Upper lobe of left lung (tissue), 6 donors: Measurements from ENCODE around the gene PHETA1. TPM values are rescaled to one million over a fixed set of nuclear protein-coding genes. Genes with fewer than 3 reads are reported as not detected.

ENCODE experiments used
- ATAC-seq, 2 donors: fragments of 200-7000 bp; cut with Tn5 transposase; one replicate each; pipeline ENCODE4 v1.9.1; 2022; ENCODE audit warnings: mild to moderate bottlenecking in 2 of 2, moderate library complexity in 2 of 2; ENCODE audit not compliant: low FRiP score in 2 of 2
- DNase-seq, 2 donors: peaks; one replicate each; pipeline ENCODE4 v3.0.0-alpha.2; 2019 to 2020
- H3K27ac ChIP-seq, 4 donors: fragments of 200-600 bp; sonication (generic); one replicate each; pipeline ENCODE4 v1.5.1; 2016 to 2019
- H3K27me3 ChIP-seq, 4 donors: fragments of 200-600 bp; sonication (generic); one replicate each; pipeline ENCODE4 v1.5.1; 2017 to 2019
- H3K36me3 ChIP-seq, 4 donors: fragments of 200-600 bp; sonication (generic); one replicate each; pipeline ENCODE4 v1.5.1; 2016 to 2019
- H3K4me1 ChIP-seq, 4 donors: fragments of 200-600 bp; sonication (generic); one replicate each; pipeline ENCODE4 v1.5.1; 2018 to 2019
- H3K4me3 ChIP-seq, 4 donors: fragments of 200-600 bp; sonication (generic); one replicate each; pipeline ENCODE4 v1.5.1; 2017 to 2019; ENCODE audit warnings: mild to moderate bottlenecking in 2 of 4, moderate library complexity in 1 of 4
- H3K9me3 ChIP-seq, 4 donors: fragments of 200-600 bp; sonication (generic); one replicate each; pipeline ENCODE4 v1.5.1; 2018 to 2019
- EP300 ChIP-seq, 4 donors: sonication (generic); formaldehyde crosslinking; IDR thresholded peaks; one replicate each; pipeline ENCODE4 v1.5.1; 2017; ENCODE audit warnings: antibody characterized with exemption in 4 of 4, control low read depth in 2 of 4
- POLR2A ChIP-seq, 4 donors: fragments of 450-650 bp; IDR thresholded peaks; one replicate each; pipeline ENCODE4 v1.5.1; 2016 to 2017; ENCODE audit warnings: antibody characterized with exemption in 4 of 4, mild to moderate bottlenecking in 2 of 4
- POLR2AphosphoS5 ChIP-seq, 2 donors: sonication (generic); formaldehyde crosslinking; IDR thresholded peaks; one replicate each; pipeline ENCODE4 v1.5.1; 2017; ENCODE audit warnings: antibody characterized with exemption in 2 of 2
- WGBS, 2 donors: methylation state at CpG; one replicate each; pipeline ENCODE4 v1.1.5; 2017 to 2018; 5-methylcytosine and 5-hydroxymethylcytosine counted together
- total RNA-seq, 6 donors: library from RNA; depleted of rRNA in 4 of 6; stranded (reverse); fragments of >200 nt in 4 of 6; gene quantifications; one replicate each; pipeline versions ENCODE4 v1.1.0 to v1.2.1, GENCODE V29; 2016 to 2021
- TF ChIP-seq, protein P1 (sequence below), 6 experiments: fragments of 450-650 bp in 4 of 6; fragments of 200-600 bp in 2 of 6; sonication (generic) in 2 of 6; IDR thresholded peaks; one replicate each; pipeline ENCODE4 v1.5.1; 2016 to 2019; ENCODE audit warnings: antibody characterized with exemption in 6 of 6
- donor health status: DM: no; HTN: no; CAD: no; lungs with moderate emphysema.
- donor health status: DM: no; HTN: yes; CAD: no; lungs with severe emphysema.

The PHETA1 gene
- total RNA-seq, 6 donors from 2014 or later, result 9.1 to 24.6 (median 21.2) TPM

DNA sequence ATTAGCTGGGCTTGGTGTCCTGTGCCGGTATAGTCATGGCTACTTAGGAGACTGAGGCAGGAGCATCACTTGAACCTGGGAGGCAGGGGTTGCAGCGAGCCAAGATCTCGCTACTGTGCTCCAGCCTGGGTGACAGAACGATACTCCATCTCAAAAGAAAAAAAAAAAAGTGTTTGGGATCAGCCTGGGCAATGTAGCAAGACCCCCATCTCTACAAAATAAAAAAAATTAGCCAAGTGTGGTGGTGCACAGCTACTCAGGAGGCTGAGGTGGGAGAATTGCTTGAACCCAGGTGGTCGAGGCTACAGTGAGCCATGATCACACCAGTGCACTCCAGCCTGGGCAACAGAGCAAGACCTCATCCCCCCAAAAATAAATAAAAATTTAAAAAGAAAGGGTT, 47.6 kb downstream of the PHETA1 start:
- Histone ChIP-seq H3K4me1 (no peaks in the 10 kb centered on the region), H3K27ac (no peak overlapping the region), H3K4me3 (no peak overlapping the region), H3K9me3 (no peaks in the 10 kb centered on the region), H3K36me3 (no peaks in the 10 kb centered on the region), H3K27me3 (no peaks in the 10 kb centered on the region)
- TF ChIP-seq POLR2A (IDR thresholded peaks at IDR 0.05) (no peak), POLR2AphosphoS5 (IDR thresholded peaks at IDR 0.05) (no peak), EP300 (IDR thresholded peaks at IDR 0.05) (no peak)
- TF ChIP-seq, protein P1, sequence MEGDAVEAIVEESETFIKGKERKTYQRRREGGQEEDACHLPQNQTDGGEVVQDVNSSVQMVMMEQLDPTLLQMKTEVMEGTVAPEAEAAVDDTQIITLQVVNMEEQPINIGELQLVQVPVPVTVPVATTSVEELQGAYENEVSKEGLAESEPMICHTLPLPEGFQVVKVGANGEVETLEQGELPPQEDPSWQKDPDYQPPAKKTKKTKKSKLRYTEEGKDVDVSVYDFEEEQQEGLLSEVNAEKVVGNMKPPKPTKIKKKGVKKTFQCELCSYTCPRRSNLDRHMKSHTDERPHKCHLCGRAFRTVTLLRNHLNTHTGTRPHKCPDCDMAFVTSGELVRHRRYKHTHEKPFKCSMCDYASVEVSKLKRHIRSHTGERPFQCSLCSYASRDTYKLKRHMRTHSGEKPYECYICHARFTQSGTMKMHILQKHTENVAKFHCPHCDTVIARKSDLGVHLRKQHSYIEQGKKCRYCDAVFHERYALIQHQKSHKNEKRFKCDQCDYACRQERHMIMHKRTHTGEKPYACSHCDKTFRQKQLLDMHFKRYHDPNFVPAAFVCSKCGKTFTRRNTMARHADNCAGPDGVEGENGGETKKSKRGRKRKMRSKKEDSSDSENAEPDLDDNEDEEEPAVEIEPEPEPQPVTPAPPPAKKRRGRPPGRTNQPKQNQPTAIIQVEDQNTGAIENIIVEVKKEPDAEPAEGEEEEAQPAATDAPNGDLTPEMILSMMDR (IDR thresholded peaks at IDR 0.05), result no peak
- ATAC-seq (no peak), DNase-seq (no peak)
- 81 to 85% methylated on average over 5 of the region's 5 CpGs for WGBS, 2 donors

DNA sequence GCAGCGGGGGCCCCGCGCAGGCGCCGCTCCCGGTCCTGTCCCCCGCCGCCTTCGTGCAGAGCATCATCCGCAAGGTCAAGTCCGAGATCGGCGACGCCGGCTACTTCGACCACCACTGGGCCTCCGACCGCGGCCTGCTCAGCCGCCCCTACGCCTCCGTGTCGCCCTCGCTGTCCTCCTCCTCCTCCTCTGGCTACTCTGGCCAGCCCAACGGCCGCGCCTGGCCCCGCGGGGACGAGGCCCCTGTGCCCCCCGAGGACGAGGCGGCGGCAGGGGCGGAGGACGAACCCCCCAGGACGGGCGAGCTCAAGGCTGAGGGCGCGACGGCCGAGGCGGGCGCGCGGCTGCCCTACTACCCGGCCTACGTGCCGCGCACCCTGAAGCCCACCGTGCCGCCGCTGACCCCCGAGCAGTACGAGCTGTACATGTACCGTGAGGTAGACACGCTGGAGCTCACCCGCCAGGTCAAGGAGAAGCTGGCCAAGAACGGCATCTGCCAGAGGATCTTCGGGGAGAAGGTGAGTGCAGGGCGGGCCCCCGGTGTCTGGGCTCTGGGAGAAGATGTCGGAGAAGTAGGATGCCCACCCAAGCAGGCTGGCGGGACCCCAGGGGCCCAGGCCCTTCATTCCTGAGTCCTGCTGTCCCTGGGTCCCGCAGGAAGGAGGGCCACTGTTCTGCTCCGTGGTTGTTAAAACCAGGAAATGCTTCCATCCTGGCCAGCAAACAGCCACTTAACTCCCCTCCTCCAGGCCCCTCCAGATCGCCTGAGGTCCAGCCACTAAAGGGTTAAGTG, 48.4 kb downstream of the PHETA1 start:
- Histone ChIP-seq H3K27me3 (no peaks in the 10 kb centered on the region), H3K27ac (no peak overlapping the region), H3K36me3 (no peaks in the 10 kb centered on the region), H3K9me3 (no peaks in the 10 kb centered on the region), H3K4me1 (no peaks in the 10 kb centered on the region), H3K4me3 (no peak overlapping the region)
- WGBS, 2 donors, result 89 to 94% methylated on average over 42 to 56 of the region's 67 CpGs
- DNase-seq (peak in 1 of 2 donors; percentile 77), ATAC-seq (no peak)
- TF ChIP-seq POLR2AphosphoS5 (IDR thresholded peaks at IDR 0.05) (no peak), POLR2A (IDR thresholded peaks at IDR 0.05) (no peak), EP300 (IDR thresholded peaks at IDR 0.05) (no peak)
- TF ChIP-seq, protein P1 (IDR thresholded peaks at IDR 0.05), result no peak

DNA sequence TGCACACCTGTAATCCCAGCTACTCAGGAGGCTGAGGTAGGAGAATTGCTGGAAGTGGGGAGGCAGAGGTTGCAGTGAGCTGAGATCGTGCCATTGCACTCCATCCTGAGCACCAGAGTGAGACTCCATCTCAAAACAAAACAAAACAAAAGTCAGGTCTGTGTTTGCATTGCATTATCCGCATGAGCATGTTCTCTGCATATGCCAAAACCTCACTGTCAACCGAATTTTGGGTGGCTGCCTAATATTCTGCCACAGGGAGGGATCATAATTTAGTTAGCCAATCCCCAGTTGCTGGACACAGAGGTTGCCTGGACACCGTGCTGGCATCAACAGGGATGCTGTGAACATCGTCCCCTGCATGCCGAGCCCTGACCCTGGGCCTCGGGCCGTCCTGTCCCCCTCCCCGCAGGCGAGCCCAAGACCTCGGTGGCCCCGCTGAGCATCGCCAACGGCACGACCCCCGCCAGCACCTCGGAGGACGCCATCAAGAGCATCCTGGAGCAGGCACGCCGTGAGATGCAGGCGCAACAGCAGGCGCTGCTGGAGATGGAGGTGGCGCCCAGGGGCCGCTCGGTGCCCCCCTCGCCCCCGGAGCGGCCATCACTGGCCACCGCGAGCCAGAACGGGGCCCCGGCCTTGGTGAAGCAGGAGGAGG, 49.2 kb downstream of the PHETA1 start:
- no peaks in the 10 kb centered on the region for H3K27me3 ChIP-seq
- no peak overlapping the region for H3K4me3 ChIP-seq
- H3K36me3 ChIP-seq, result no peaks in the 10 kb centered on the region
- 86 to 90% methylated on average over 10 to 32 of the region's 32 CpGs for WGBS, 2 donors
- no peak for ATAC-seq
- no peaks in the 10 kb centered on the region for H3K4me1 ChIP-seq
- no peak overlapping the region for H3K27ac ChIP-seq
- no peak for DNase-seq
- TF ChIP-seq POLR2A (IDR thresholded peaks at IDR 0.05), result no peak
- no peak for TF ChIP-seq EP300 (IDR thresholded peaks at IDR 0.05)
- TF ChIP-seq POLR2AphosphoS5 (IDR thresholded peaks at IDR 0.05), result no peak
- TF ChIP-seq, protein P1 (IDR thresholded peaks at IDR 0.05), result no peak
- H3K9me3 ChIP-seq, result no peaks in the 10 kb centered on the region

DNA sequence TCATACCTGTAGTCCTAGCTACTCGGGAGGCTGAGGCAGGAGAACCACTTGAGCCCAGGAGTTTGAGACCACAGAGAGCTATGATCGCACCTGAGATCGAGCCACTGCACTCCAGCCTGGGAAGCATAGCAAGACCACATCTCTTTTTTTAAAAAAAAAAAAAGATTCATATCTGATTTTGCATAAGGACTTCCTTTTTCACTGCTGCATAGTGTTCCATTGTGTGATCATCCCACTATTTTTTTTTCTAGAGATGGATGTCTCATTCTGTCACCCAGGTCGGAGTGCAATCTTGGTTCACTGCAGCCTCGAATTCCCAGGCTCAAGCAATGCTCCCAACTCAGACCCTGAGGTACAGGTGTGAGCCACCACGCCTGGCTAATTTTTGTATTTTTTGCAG, 50.4 kb downstream of the PHETA1 start:
- ATAC-seq, result no peak
- TF ChIP-seq POLR2A (IDR thresholded peaks at IDR 0.05), result no peak
- TF ChIP-seq EP300 (IDR thresholded peaks at IDR 0.05), result no peak
- TF ChIP-seq, protein P1 (IDR thresholded peaks at IDR 0.05), result no peak
- no peak for TF ChIP-seq POLR2AphosphoS5 (IDR thresholded peaks at IDR 0.05)
- Histone ChIP-seq H3K36me3 (no peaks in the 10 kb centered on the region), H3K27me3 (no peaks in the 10 kb centered on the region), H3K4me1 (peaks cover 0 to 3% (median 0%) of the 10 kb centered on the region in 4 donors), H3K4me3 (no peak overlapping the region), H3K9me3 (no peaks in the 10 kb centered on the region), H3K27ac (no peak overlapping the region)
- WGBS, 2 donors, result 88 to 91% methylated on average over 6 of the region's 6 CpGs
- no peak for DNase-seq
